Measurements from ENCODE around the gene SMIM36. TPM values are rescaled to one million over a fixed set of nuclear protein-coding genes. Genes with fewer than 3 reads are reported as not detected.

The SMIM36 gene
- total RNA-seq, 1 experiment from 2014 or later: not detected

- H3K36me3 Mint-ChIP-seq (ENCODE audit: insufficient read depth, unreplicated experiment): no peaks in the 10 kb centered on the region
- CTCF ChIA-PET: interaction anchor here (0.6 kb wide), 1 partner anchor 281 kb away, joined by 3 read pairs; no protein-coding TSS in a partner anchor
- H3K27me3 Mint-ChIP-seq (ENCODE audit: unreplicated experiment): no peaks in the 10 kb centered on the region
- no peak overlapping the region for H3K4me3 Mint-ChIP-seq (ENCODE audit: low read depth, unreplicated experiment)
- no peak overlapping the region for H3K27ac Mint-ChIP-seq (ENCODE audit: unreplicated experiment)
- no peaks in the 10 kb centered on the region for H3K4me1 Mint-ChIP-seq (ENCODE audit: low read depth, unreplicated experiment)
- no TSS peak for BruUV-seq (replicated peaks)
- H3K9me3 Mint-ChIP-seq (ENCODE audit: low read depth, unreplicated experiment): no peaks in the 10 kb centered on the region
- intact Hi-C loops (cut with micrococcal nuclease; ENCODE audit: unreplicated experiment): no loop called here
- TF ChIP-seq CTCF (IDR thresholded peaks at IDR 0.05; ENCODE audit: unreplicated experiment): no peak
- DNase-seq: no peak
Observed at GRCh38 chr17:55536205-55536604, 25.0 kb upstream of the SMIM36 start.

- H3K4me3 Mint-ChIP-seq (ENCODE audit: low read depth, unreplicated experiment): no peak overlapping the region
- CTCF ChIA-PET: no interaction called here
- no peaks in the 10 kb centered on the region for H3K4me1 Mint-ChIP-seq (ENCODE audit: low read depth, unreplicated experiment)
- H3K27ac Mint-ChIP-seq (ENCODE audit: unreplicated experiment): no peak overlapping the region
- DNase-seq: no peak
- BruUV-seq (replicated peaks): no TSS peak
- no peaks in the 10 kb centered on the region for H3K36me3 Mint-ChIP-seq (ENCODE audit: insufficient read depth, unreplicated experiment)
- intact Hi-C loops (cut with micrococcal nuclease; ENCODE audit: unreplicated experiment): no loop called here
- no peak for TF ChIP-seq CTCF (IDR thresholded peaks at IDR 0.05; ENCODE audit: unreplicated experiment)
- H3K9me3 Mint-ChIP-seq (ENCODE audit: low read depth, unreplicated experiment): no peaks in the 10 kb centered on the region
- no peaks in the 10 kb centered on the region for H3K27me3 Mint-ChIP-seq (ENCODE audit: unreplicated experiment)
Observed at GRCh38 chr17:55533608-55534007, 22.4 kb upstream of the SMIM36 start.

- DNase-seq: no peak
- H3K9me3 Mint-ChIP-seq (ENCODE audit: low read depth, unreplicated experiment): no peaks in the 10 kb centered on the region
- H3K36me3 Mint-ChIP-seq (ENCODE audit: insufficient read depth, unreplicated experiment): no peaks in the 10 kb centered on the region
- intact Hi-C loops (cut with micrococcal nuclease; ENCODE audit: unreplicated experiment): no loop called here
- no TSS peak for BruUV-seq (replicated peaks)
- no peak for TF ChIP-seq CTCF (IDR thresholded peaks at IDR 0.05; ENCODE audit: unreplicated experiment)
- H3K4me3 Mint-ChIP-seq (ENCODE audit: low read depth, unreplicated experiment): no peak overlapping the region
- no peaks in the 10 kb centered on the region for H3K4me1 Mint-ChIP-seq (ENCODE audit: low read depth, unreplicated experiment)
- H3K27me3 Mint-ChIP-seq (ENCODE audit: unreplicated experiment): no peaks in the 10 kb centered on the region
- no peak overlapping the region for H3K27ac Mint-ChIP-seq (ENCODE audit: unreplicated experiment)
- CTCF ChIA-PET: no interaction called here
Observed at GRCh38 chr17:55532670-55533069, 21.4 kb upstream of the SMIM36 start.

DNA sequence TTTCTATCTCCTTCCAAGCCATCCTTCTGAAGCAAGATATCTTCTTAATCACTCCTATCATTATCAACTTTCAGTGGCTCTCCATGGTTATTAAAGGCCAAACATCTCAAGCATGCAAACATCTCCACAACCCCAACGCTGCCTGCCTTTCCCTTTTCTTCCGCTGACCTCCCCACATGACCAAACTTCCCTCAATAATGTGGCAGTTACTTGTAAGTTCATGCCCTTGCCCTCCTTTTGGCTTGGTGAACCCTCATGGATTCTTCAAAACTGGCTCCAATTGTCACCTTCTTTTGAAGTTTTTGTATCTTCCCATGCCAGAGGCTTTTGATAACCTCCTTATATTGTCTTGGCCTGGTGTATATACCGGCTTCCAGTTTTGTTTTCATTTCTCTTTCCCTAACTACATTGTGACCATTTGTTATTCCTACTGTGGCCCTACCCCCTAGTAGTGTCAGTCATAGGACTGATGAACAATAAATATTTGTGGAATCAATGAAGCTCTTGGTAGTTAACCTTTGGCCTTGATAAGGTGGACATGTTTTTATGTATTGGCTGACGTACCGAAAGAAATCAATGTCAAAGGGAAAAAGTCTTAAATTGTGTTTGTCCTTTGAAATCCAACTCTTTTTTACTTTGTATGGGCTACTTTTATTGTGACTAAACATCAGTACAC, 19.9 kb upstream of the SMIM36 start:
- no peak overlapping the region for H3K4me3 Mint-ChIP-seq (ENCODE audit: low read depth, unreplicated experiment)
- no peaks in the 10 kb centered on the region for H3K9me3 Mint-ChIP-seq (ENCODE audit: low read depth, unreplicated experiment)
- H3K4me1 Mint-ChIP-seq (ENCODE audit: low read depth, unreplicated experiment): no peaks in the 10 kb centered on the region
- no peak for TF ChIP-seq CTCF (IDR thresholded peaks at IDR 0.05; ENCODE audit: unreplicated experiment)
- intact Hi-C loops (cut with micrococcal nuclease; ENCODE audit: unreplicated experiment): no loop called here
- H3K27me3 Mint-ChIP-seq (ENCODE audit: unreplicated experiment): no peaks in the 10 kb centered on the region
- DNase-seq: no peak
- CTCF ChIA-PET: no interaction called here
- no TSS peak for BruUV-seq (replicated peaks)
- no peak overlapping the region for H3K27ac Mint-ChIP-seq (ENCODE audit: unreplicated experiment)
- no peaks in the 10 kb centered on the region for H3K36me3 Mint-ChIP-seq (ENCODE audit: insufficient read depth, unreplicated experiment)
